ENCODE measurements around the gene TRAPPC3L. TPM values are rescaled to one million over a fixed set of nuclear protein-coding genes. Genes with fewer than 3 reads are reported as not detected.
A peak's percentile ranks its signal among the peaks of the same experiment; 100 is the strongest.

TRAPPC3L gene
- total RNA-seq, 4 donors from 2014 or later = not detected

GRCh38 chr6:116512111-116512559 is 33.3 kb downstream of the TRAPPC3L start:
- intact Hi-C loops (cut with DNase I; ENCODE audit: low total_unique reads) (no loop called here), in situ Hi-C loops (cut with MboI; ENCODE audit: low sequenced_read_pairs in 4 of 4) (no loop called here)
- Histone ChIP-seq H3K27me3 (no peaks in the 10 kb centered on the region), H3K9me3 (no peaks in the 10 kb centered on the region), H3K4me1 (no peaks in the 10 kb centered on the region), H3K36me3 (no peaks in the 10 kb centered on the region), H3K27ac (peak overlapping the region; percentile 69 to 79 (median 70)), H3K4me3 (peak overlapping the region; percentile 37 to 52 (median 46))
- peak; percentile 30 to 56 for ATAC-seq
- DNase-seq = no peak
- TF ChIP-seq POLR2A (IDR thresholded peaks at IDR 0.05) = no peak
- TF ChIP-seq CTCF (IDR thresholded peaks at IDR 0.05 in 4 of 5, conservative IDR thresholded peaks at IDR 0.05 in 1 of 5) = no peak

GRCh38 chr6:116511424-116512110 is 33.9 kb downstream of the TRAPPC3L start, which contains the start of gene CALHM5:
Gene CALHM5 (plus strand): TSS chr6:116511639. CDS start chr6:116511697, 58 bp downstream.
- H3K36me3 ChIP-seq = no peaks in the 10 kb centered on the region
- intact Hi-C loops (cut with DNase I; ENCODE audit: low total_unique reads) = no loop called here
- TF ChIP-seq POLR2A (IDR thresholded peaks at IDR 0.05) (peak in 1 of 2 donors; percentile 14), CTCF (IDR thresholded peaks at IDR 0.05 in 4 of 5, conservative IDR thresholded peaks at IDR 0.05 in 1 of 5) (peak; percentile 35 to 54 (median 43))
- H3K4me3 ChIP-seq = peak within 1 kb of the TSS; percentile 37 to 52 (median 46)
- in situ Hi-C loops (cut with MboI; ENCODE audit: low sequenced_read_pairs in 4 of 4) = no loop called here
- no peaks in the 10 kb centered on the region for H3K4me1 ChIP-seq
- ATAC-seq = peak; percentile 91 to 95
- H3K27ac ChIP-seq = peak within 1 kb of the TSS; percentile 69 to 79 (median 70)
- no peaks in the 10 kb centered on the region for H3K27me3 ChIP-seq
- no peaks in the 10 kb centered on the region for H3K9me3 ChIP-seq
- peak in 1 of 2 donors; percentile 35 for DNase-seq

- no peaks in the 10 kb centered on the region for H3K27me3 ChIP-seq
- in situ Hi-C loops (cut with MboI; ENCODE audit: low sequenced_read_pairs in 4 of 4) (no loop called here), intact Hi-C loops (cut with DNase I; ENCODE audit: low total_unique reads) (no loop called here)
- ATAC-seq = no peak
- no peaks in the 10 kb centered on the region for H3K36me3 ChIP-seq
- H3K27ac ChIP-seq = no peak overlapping the region
- no peaks in the 10 kb centered on the region for H3K9me3 ChIP-seq
- no peak for TF ChIP-seq POLR2A (IDR thresholded peaks at IDR 0.05)
- no peak for TF ChIP-seq CTCF (IDR thresholded peaks at IDR 0.05 in 4 of 5, conservative IDR thresholded peaks at IDR 0.05 in 1 of 5)
- H3K4me3 ChIP-seq = no peak overlapping the region
- H3K4me1 ChIP-seq = no peaks in the 10 kb centered on the region
- no peak for DNase-seq
These were observed 37.0 kb downstream of the TRAPPC3L start for GRCh38 chr6:116508527-116508926.

GRCh38 chr6:116507324-116507723 is 38.2 kb downstream of the TRAPPC3L start:
- intact Hi-C loops (cut with DNase I; ENCODE audit: low total_unique reads) = no loop called here
- DNase-seq = no peak
- TF ChIP-seq POLR2A (IDR thresholded peaks at IDR 0.05) (no peak), CTCF (IDR thresholded peaks at IDR 0.05 in 4 of 5, conservative IDR thresholded peaks at IDR 0.05 in 1 of 5) (no peak)
- H3K9me3 ChIP-seq = no peaks in the 10 kb centered on the region
- no peak overlapping the region for H3K4me3 ChIP-seq
- no peak overlapping the region for H3K27ac ChIP-seq
- in situ Hi-C loops (cut with MboI; ENCODE audit: low sequenced_read_pairs in 4 of 4) = no loop called here
- ATAC-seq = no peak
- H3K27me3 ChIP-seq = no peaks in the 10 kb centered on the region
- H3K36me3 ChIP-seq = no peaks in the 10 kb centered on the region
- H3K4me1 ChIP-seq = no peaks in the 10 kb centered on the region

Data from gastrocnemius medialis (tissue), 4 donors.